Natural killer cell (primary cell): ENCODE data around the gene BPI. TPM values are rescaled to one million over a fixed set of nuclear protein-coding genes. Genes with fewer than 3 reads are reported as not detected.

Experiments
- ATAC-seq, 3 donors: fragments of 150-1000 bp in 2 of 3; fragments of 200-7000 bp in 1 of 3; cut with Tn5 transposase; 1 replicate in 1 of 3; 2 replicates in 2 of 3; pipeline ENCODE4 v1.10.0; 2021; ENCODE audit warnings: mild to moderate bottlenecking in 2 of 3, moderate library complexity in 2 of 3
- DNase-seq, 2 donors: peaks; one replicate each; pipeline versions ENCODE4 v3.0.0 to v3.0.0-alpha.2; 2013 to 2021; ENCODE audit warnings: mixed read lengths in 1 of 2
- H3K27ac ChIP-seq: one replicate; pipeline ENCODE4 v1.5.1; 2013; ENCODE audit warnings: mild to moderate bottlenecking, low read length
- H3K27me3 ChIP-seq: one replicate; pipeline ENCODE4 v1.6.1; 2013; ENCODE audit warnings: low read length; ENCODE audit not compliant: control insufficient read depth, insufficient read depth
- H3K36me3 ChIP-seq: one replicate; pipeline ENCODE4 v1.6.1; 2013; ENCODE audit warnings: low read length; ENCODE audit not compliant: control insufficient read depth, insufficient read depth
- H3K4me1 ChIP-seq: one replicate; pipeline ENCODE4 v1.6.1; 2013; ENCODE audit warnings: low read length; ENCODE audit not compliant: control insufficient read depth, insufficient read depth
- H3K4me3 ChIP-seq: one replicate; pipeline ENCODE4 v1.5.1; 2013; ENCODE audit warnings: low read length
- H3K9me3 ChIP-seq: one replicate; pipeline ENCODE4 v1.6.1; 2013; ENCODE audit warnings: low read length; ENCODE audit not compliant: control insufficient read depth, insufficient read depth
- H3K27ac Mint-ChIP-seq, 2 donors: one replicate each; pipeline ENCODE4 v1.8.0; 2022; ENCODE audit warnings: mild to moderate bottlenecking in 2 of 2, mixed read lengths in 2 of 2, moderate library complexity in 1 of 2
- H3K27me3 Mint-ChIP-seq, 2 donors: one replicate each; pipeline ENCODE4 v1.8.0; 2022; ENCODE audit warnings: low read depth in 2 of 2, mixed read lengths in 2 of 2
- H3K36me3 Mint-ChIP-seq: one replicate; pipeline ENCODE4 v1.8.0; 2022; ENCODE audit warnings: mixed read lengths
- H3K4me1 Mint-ChIP-seq, 2 donors: one replicate each; pipeline ENCODE4 v1.8.0; 2022; ENCODE audit warnings: mixed read lengths in 2 of 2
- H3K4me3 Mint-ChIP-seq: one replicate; pipeline ENCODE4 v1.8.0; 2022; ENCODE audit warnings: mild to moderate bottlenecking, moderate library complexity, mixed read lengths
- H3K9me3 Mint-ChIP-seq, 2 donors: one replicate each; pipeline ENCODE4 v1.8.0; 2022; ENCODE audit warnings: mixed read lengths in 2 of 2
- CTCF ChIP-seq: fragments of 200-600 bp; IDR thresholded peaks from one replicate; pipeline ENCODE4 v1.8.0; 2022; ENCODE audit warnings: antibody characterized with exemption
- WGBS: methylation state at CpG from one replicate; pipeline ENCODE4 v1.1.7; 2013; ENCODE audit warnings: missing lambda C conversion rate; ENCODE audit not compliant: insufficient coverage; 5-methylcytosine and 5-hydroxymethylcytosine counted together
- intact Hi-C: fragments of 100-400 bp; cut with micrococcal nuclease; formaldehyde crosslinking; loops from one replicate; pipeline ENCODE4 v1.14.2; 2022
- total RNA-seq, 4 donors: library from RNA; stranded (reverse); fragments of 120-200 nt in 1 of 4; gene quantifications; one replicate each; pipeline versions ENCODE4 v1.2.3 to v1.2.4, GENCODE V29; 2013 to 2022

Gene BPI
- total RNA-seq, 3 donors from 2014 or later (not counting 1 experiment from before 2014, with no cell fraction given): 0.20 TPM; not detected in 2

GRCh38 chr20:38290829-38291814, 12.8 kb upstream of the BPI start:
- WGBS: 65% methylated on average over 20 of the region's 21 CpGs

GRCh38 chr20:38291966-38292365, 12.0 kb upstream of the BPI start:
- Histone ChIP-seq H3K4me1 (no peaks in the 10 kb centered on the region), H3K4me3 (no peak overlapping the region), H3K9me3 (no peaks in the 10 kb centered on the region), H3K36me3 (no peaks in the 10 kb centered on the region), H3K27ac (no peak overlapping the region), H3K27me3 (no peaks in the 10 kb centered on the region)
- DNase-seq: no peak
- no peak overlapping the region for H3K27ac Mint-ChIP-seq
- H3K4me3 Mint-ChIP-seq: no peak overlapping the region
- H3K4me1 Mint-ChIP-seq: no peaks in the 10 kb centered on the region
- H3K36me3 Mint-ChIP-seq: no peaks in the 10 kb centered on the region
- 53% methylated on average over 2 of the region's 3 CpGs for WGBS
- no peak for ATAC-seq
- TF ChIP-seq CTCF: no peak
- no peaks in the 10 kb centered on the region for H3K9me3 Mint-ChIP-seq
- intact Hi-C loops: no loop called here
- H3K27me3 Mint-ChIP-seq: peaks cover 26 to 39% of the 10 kb centered on the region in 2 donors

More at GRCh38 chr20:38290829-38291814, 12.8 kb upstream of the BPI start:
- ATAC-seq (no peak), DNase-seq (no peak)
- Histone ChIP-seq H3K4me3 (no peak overlapping the region), H3K27ac (no peak overlapping the region), H3K9me3 (no peaks in the 10 kb centered on the region), H3K4me1 (no peaks in the 10 kb centered on the region), H3K36me3 (no peaks in the 10 kb centered on the region), H3K27me3 (no peaks in the 10 kb centered on the region)
- Mint-ChIP-seq H3K4me3 (no peak overlapping the region), H3K4me1 (no peaks in the 10 kb centered on the region), H3K27me3 (peaks cover 28 to 47% of the 10 kb centered on the region in 2 donors), H3K27ac (no peak overlapping the region), H3K36me3 (no peaks in the 10 kb centered on the region), H3K9me3 (no peaks in the 10 kb centered on the region)
- TF ChIP-seq CTCF: no peak
- intact Hi-C loops: no loop called here

- H3K4me1 ChIP-seq: no peaks in the 10 kb centered on the region
- H3K27ac ChIP-seq: no peak overlapping the region
- no peak for TF ChIP-seq CTCF
- Mint-ChIP-seq H3K4me1 (no peaks in the 10 kb centered on the region), H3K36me3 (no peaks in the 10 kb centered on the region), H3K9me3 (no peaks in the 10 kb centered on the region), H3K27me3 (peaks cover 18 to 27% of the 10 kb centered on the region in 2 donors), H3K4me3 (no peak overlapping the region), H3K27ac (no peak overlapping the region)
- DNase-seq (no peak), ATAC-seq (no peak)
- no peak overlapping the region for H3K4me3 ChIP-seq
- no peaks in the 10 kb centered on the region for H3K9me3 ChIP-seq
- H3K36me3 ChIP-seq: no peaks in the 10 kb centered on the region
- intact Hi-C loops: no loop called here
- WGBS: 91% methylated on average over 6 of the region's 7 CpGs
- no peaks in the 10 kb centered on the region for H3K27me3 ChIP-seq
Observed at GRCh38 chr20:38293491-38294065, 10.4 kb upstream of the BPI start.
